GM20431 (cell line): ENCODE results near the gene ANKRD13A.

ENCODE experiments used
- in situ Hi-C: fragments of 300-500 bp; cut with MseI, MboI; formaldehyde crosslinking; loops from one replicate; pipeline ENCODE4 v1.15.0; 2020; ENCODE audit warnings: low sequenced_read_pairs; ENCODE audit not compliant: unreplicated experiment

The ANKRD13A gene

GRCh38 chr12:109998904-109999648 is at the start of gene ANKRD13A:
Gene ANKRD13A, plus strand, starts transcription at chr12:109999430. Its CDS starts 259 bp downstream, at chr12:109999689.
- in situ Hi-C loops: no loop called here

- in situ Hi-C loops: no loop called here
Observed at GRCh38 chr12:109950625-109951024, 48.6 kb upstream of the ANKRD13A start.

- in situ Hi-C loops: no loop called here
Observed at GRCh38 chr12:109951136-109951535, 48.1 kb upstream of the ANKRD13A start.

- in situ Hi-C loops: no loop called here
Observed at GRCh38 chr12:109951751-109952150, 47.5 kb upstream of the ANKRD13A start.

- in situ Hi-C loops: no loop called here
Observed at GRCh38 chr12:109952160-109952858, 46.9 kb upstream of the ANKRD13A start.

- in situ Hi-C loops: no loop called here
Observed at GRCh38 chr12:109952873-109953272, 46.4 kb upstream of the ANKRD13A start.

- in situ Hi-C loops: no loop called here
Observed at GRCh38 chr12:109953656-109954055, 45.6 kb upstream of the ANKRD13A start.

GRCh38 chr12:109958374-109958773 is 40.9 kb upstream of the ANKRD13A start:
- in situ Hi-C loops: no loop called here

GRCh38 chr12:109959411-109960093 is 39.7 kb upstream of the ANKRD13A start:
- in situ Hi-C loops: no loop called here

GRCh38 chr12:109961201-109961600 is 38.0 kb upstream of the ANKRD13A start:
- in situ Hi-C loops: no loop called here

- in situ Hi-C loops: no loop called here
Observed at GRCh38 chr12:109961612-109962011, 37.6 kb upstream of the ANKRD13A start.

- in situ Hi-C loops: no loop called here
Observed at GRCh38 chr12:109962398-109962797, 36.8 kb upstream of the ANKRD13A start.

- in situ Hi-C loops: no loop called here
Observed at GRCh38 chr12:109963330-109963729, 35.9 kb upstream of the ANKRD13A start.

GRCh38 chr12:109963743-109964429 is 35.3 kb upstream of the ANKRD13A start:
- in situ Hi-C loops: no loop called here

GRCh38 chr12:109966546-109966945 is 32.7 kb upstream of the ANKRD13A start:
- in situ Hi-C loops: no loop called here

GRCh38 chr12:109967383-109968031 is 31.7 kb upstream of the ANKRD13A start:
- in situ Hi-C loops: no loop called here

- in situ Hi-C loops: no loop called here
Observed at GRCh38 chr12:109968032-109968420, 31.2 kb upstream of the ANKRD13A start.

- in situ Hi-C loops: no loop called here
Observed at GRCh38 chr12:109968801-109969200, 30.4 kb upstream of the ANKRD13A start.

GRCh38 chr12:109972821-109973220 is 26.4 kb upstream of the ANKRD13A start:
- in situ Hi-C loops: no loop called here

- in situ Hi-C loops: no loop called here
Observed at GRCh38 chr12:109981311-109981710, 17.9 kb upstream of the ANKRD13A start.
